Panc1 (cell line): ENCODE results near the gene DTX3. TPM values are rescaled to one million over a fixed set of nuclear protein-coding genes. Genes with fewer than 3 reads are reported as not detected.

Experiments used
- ATAC-seq: fragments of 200-7000 bp; cut with Tn5 transposase; 2 replicates; pipeline ENCODE4 v1.9.1; 2020; ENCODE audit warnings: mild to moderate bottlenecking, moderate library complexity
- BruUV-seq: library from RNA; stranded (reverse); fragments of 400-500 nt; replicated peaks from 2 replicates; lab custom pipeline; 2021; lab: Mats Ljungman, UMichigan
- CTCF ChIA-PET: fragments of 300-600 bp; sonication (Branson Sonifier 250); formaldehyde crosslinking; loops from one replicate; lab custom pipeline; 2022; ENCODE audit warnings: antibody characterized with exemption; lab: Charles Lee
- POLR2A ChIA-PET: fragments of 300-600 bp; sonication (Branson Sonifier 250); formaldehyde crosslinking; loops from one replicate; lab custom pipeline; 2022; ENCODE audit warnings: antibody characterized with exemption; lab: Charles Lee
- DNase-seq: peaks from one replicate; pipeline ENCODE4 v3.0.0-alpha.2; 2010; ENCODE audit warnings: low read depth, low spot score
- H3K27ac ChIP-seq: 2 replicates; pipeline ENCODE4 v1.5.1; 2011; ENCODE audit warnings: mild to moderate bottlenecking, low read length, inconsistent platforms
- H3K27me3 ChIP-seq: fragments of 200-500 bp; sonication (Bioruptor generic); 2 replicates; pipeline ENCODE4 v1.6.0; 2014; ENCODE audit warnings: low read length, inconsistent platforms; ENCODE audit not compliant: control insufficient read depth, insufficient read depth
- H3K36me3 ChIP-seq: fragments of 200-500 bp; sonication (Bioruptor generic); 2 replicates; pipeline ENCODE4 v1.5.1; 2014; ENCODE audit warnings: inconsistent platforms, mild to moderate bottlenecking, low read length, moderate library complexity; ENCODE audit not compliant: control insufficient read depth, insufficient read depth
- H3K4me1 ChIP-seq: 2 replicates; pipeline ENCODE4 v1.5.1; 2011; ENCODE audit warnings: inconsistent platforms, mild to moderate bottlenecking, low read length, moderate library complexity; ENCODE audit not compliant: control insufficient read depth, insufficient read depth
- H3K4me3 ChIP-seq, 2 experiments: 2 replicates each; pipeline ENCODE4 v1.5.1; 2011 to 2012; ENCODE audit warnings: low read depth in 2 of 2, low read length in 2 of 2, mild to moderate bottlenecking in 2 of 2, inconsistent platforms in 1 of 2, moderate library complexity in 1 of 2
- H3K9me3 ChIP-seq: fragments of 200-500 bp; sonication (Bioruptor generic); 2 replicates; pipeline ENCODE4 v1.5.1; 2014; ENCODE audit warnings: low read depth, mild to moderate bottlenecking, inconsistent platforms, low read length, moderate library complexity; ENCODE audit not compliant: control insufficient read depth, insufficient read depth
- CTCF ChIP-seq: fragments of 450-650 bp; IDR thresholded peaks from 2 replicates; pipeline ENCODE4 v1.5.1; 2017; ENCODE audit warnings: mild to moderate bottlenecking
- POLR2AphosphoS5 ChIP-seq: IDR thresholded peaks from 2 replicates; pipeline ENCODE4 v1.6.1; 2012; ENCODE audit warnings: mild to moderate bottlenecking, low read depth, low read length, moderate library complexity
- REST ChIP-seq, 2 experiments: IDR thresholded peaks; 2 replicates each; pipeline ENCODE4 v1.6.1; 2011 to 2012; ENCODE audit warnings: low read depth in 2 of 2, control low read depth in 1 of 2, low read length in 1 of 2, mild to moderate bottlenecking in 1 of 2, moderate library complexity in 1 of 2; ENCODE audit not compliant: insufficient read depth in 1 of 2
- SIN3A ChIP-seq: IDR thresholded peaks from 2 replicates; pipeline ENCODE4 v1.6.1; 2012; ENCODE audit warnings: low read depth, mild to moderate bottlenecking, low read length, moderate library complexity, borderline replicate concordance; ENCODE audit not compliant: insufficient read depth
- TCF7L2 ChIP-seq: IDR thresholded peaks from 2 replicates; pipeline ENCODE4 v1.6.1; 2011; ENCODE audit warnings: mild to moderate bottlenecking, low read depth, low read length, inconsistent platforms
- in situ Hi-C: cut with HindIII; loops from 2 replicates; pipeline ENCODE4 v1.10.0; 2016; ENCODE audit warnings: low sequenced_read_pairs, low pct_unique_long_range_greater_than_20kb
- intact Hi-C: fragments of 100-400 bp; cut with micrococcal nuclease; formaldehyde crosslinking; loops from one replicate; pipeline ENCODE4 v1.10.0; 2022; ENCODE audit not compliant: unreplicated experiment
- total RNA-seq: library from RNA; stranded (reverse); gene quantifications from one replicate; pipeline ENCODE4 v1.2.1, GENCODE V29; 2021; ENCODE audit not compliant: unreplicated experiment

The DTX3 gene
- total RNA-seq, 1 experiment from 2014 or later: 37.8 TPM

DNA sequence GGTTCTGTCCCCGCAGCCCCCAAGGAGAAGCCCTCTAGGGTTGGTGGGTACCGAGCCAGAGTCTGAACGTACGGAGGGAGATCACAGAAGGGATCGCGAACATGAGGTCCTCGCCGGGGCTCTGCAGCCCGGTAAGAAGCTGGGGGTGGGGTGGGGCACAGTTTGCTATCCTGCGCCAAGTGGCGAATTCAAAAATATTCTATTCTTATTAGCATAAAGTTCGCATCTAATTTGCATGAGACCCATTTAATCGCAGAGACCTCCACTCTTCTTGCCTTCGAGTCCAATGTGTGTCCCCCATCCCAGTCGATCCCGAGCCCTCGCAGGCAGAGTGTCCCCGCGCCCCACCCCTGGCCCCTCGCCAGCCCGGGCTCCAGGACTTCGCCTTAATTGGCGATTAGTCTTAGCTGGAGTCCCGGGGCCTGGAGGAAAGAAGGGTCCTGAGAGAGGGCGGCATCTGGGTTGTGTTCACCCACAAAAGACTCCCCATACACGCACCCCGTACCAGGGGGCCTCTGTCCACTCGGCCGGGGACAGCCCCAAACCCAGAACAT lies 6.0 kb downstream of the DTX3 start:
- Histone ChIP-seq H3K9me3 (no peaks in the 10 kb centered on the region), H3K36me3 (no peaks in the 10 kb centered on the region), H3K4me1 (peaks cover 9% of the 10 kb centered on the region), H3K27ac (peak overlapping the region; percentile 44; the same call in 1 of the 2 replicates), H3K4me3 (peak overlapping the region; percentile 59 to 62), H3K27me3 (no peaks in the 10 kb centered on the region)
- intact Hi-C loops (no loop called here), in situ Hi-C loops (no loop called here)
- DNase-seq (no peak), ATAC-seq (no peak)
- ChIA-PET POLR2A (no interaction called here), CTCF (interaction anchor here (0.9 kb wide), 1 partner anchor 27 kb away, joined by 3 read pairs; no protein-coding TSS in a partner anchor)
- TF ChIP-seq POLR2AphosphoS5: no peak
- TF ChIP-seq REST (IDR thresholded peaks at IDR 0.05; ENCODE audit: insufficient read depth in 1 of 2, low read depth in 2 of 2, low read length in 1 of 2): no peak
- TF ChIP-seq CTCF: no peak
- no peak for TF ChIP-seq SIN3A
- TF ChIP-seq TCF7L2: no peak
- BruUV-seq: no TSS peak

- POLR2A ChIA-PET: no interaction called here
- Histone ChIP-seq H3K27ac (peak within 1 kb of the TSS; percentile 44), H3K4me1 (peaks cover 8% of the 10 kb centered on the region; the same call in 1 of the 2 replicates), H3K4me3 (peak within 1 kb of the TSS; percentile 59 to 62), H3K9me3 (no peaks in the 10 kb centered on the region), H3K27me3 (no peaks in the 10 kb centered on the region), H3K36me3 (no peaks in the 10 kb centered on the region)
- no peak for TF ChIP-seq CTCF
- peak; percentile 44; the same call in 1 of the 2 replicates for TF ChIP-seq POLR2AphosphoS5
- ATAC-seq (peak; percentile 88), DNase-seq (no peak)
- BruUV-seq: no TSS peak
- in situ Hi-C loops: no loop called here
- CTCF ChIA-PET: interaction anchor here (0.7 to 0.9 kb wide), 2 partner anchors 28 to 83 kb away, joined by 3 to 5 read pairs; partner anchors contain the start of gene OS9
- intact Hi-C loops: no loop called here
Observed at GRCh38 chr12:57611108-57611826, 6.6 kb downstream of the DTX3 start, which contains the start of gene ARHGEF25. Gene ARHGEF25 (plus strand): TSS chr12:57611435. CDS start chr12:57611895, 460 bp downstream.
